H1 (cell line): Measurements from ENCODE around the gene MAPRE2. TPM values are rescaled to one million over a fixed set of nuclear protein-coding genes. Genes with fewer than 3 reads are reported as not detected.

ENCODE experiments used
- CTCF ChIA-PET: fragments of 300-600 bp; sonication (Branson Sonifier 250); formaldehyde crosslinking; loops from one replicate; lab custom pipeline; 2021; ENCODE audit not compliant: partially characterized antibody; lab: Charles Lee
- POLR2A ChIA-PET: fragments of 300-600 bp; sonication (Branson Sonifier 250); formaldehyde crosslinking; loops from one replicate; lab custom pipeline; 2021; ENCODE audit warnings: inconsistent platforms; ENCODE audit not compliant: partially characterized antibody; lab: Charles Lee
- DNase-seq, 2 experiments: peaks; one replicate each; pipeline versions ENCODE4 v3.0.0 to v3.0.0-alpha.2; 2010 to 2022; ENCODE audit warnings: low spot score in 2 of 2, low read depth in 1 of 2, mixed read lengths in 1 of 2
- FAIRE-seq: peaks from 2 replicates; lab custom pipeline; 2011; peaks lifted over from hg19 to GRCh38; lab: Jason Lieb, UNC
- H2AFZ ChIP-seq: 2 replicates; pipeline ENCODE4 v1.8.1; 2012; ENCODE audit warnings: low read length, inconsistent platforms
- H2AK5ac ChIP-seq: 2 replicates; pipeline ENCODE4 v1.6.1; 2013; ENCODE audit warnings: low read depth, low read length
- H2BK120ac ChIP-seq: replicated peaks from 2 replicates; pipeline ENCODE3; 2013; ENCODE audit warnings: low read depth, low read length, inconsistent platforms
- H2BK12ac ChIP-seq: 2 replicates; pipeline ENCODE4 v1.6.1; 2013; ENCODE audit warnings: low read depth, low read length
- H2BK15ac ChIP-seq: 2 replicates; pipeline ENCODE4 v1.6.1; 2013; ENCODE audit warnings: low read length
- H2BK20ac ChIP-seq: 2 replicates; pipeline ENCODE4 v1.6.1; 2013; ENCODE audit warnings: low read length
- H2BK5ac ChIP-seq: 2 replicates; pipeline ENCODE4 v1.6.1; 2013; ENCODE audit warnings: low read depth, low read length
- H3K14ac ChIP-seq: 2 replicates; pipeline ENCODE4 v1.6.1; 2013; ENCODE audit warnings: inconsistent platforms; ENCODE audit not compliant: insufficient read length
- H3K18ac ChIP-seq: 2 replicates; pipeline ENCODE4 v1.6.1; 2013; ENCODE audit warnings: low read length; ENCODE audit errors: extremely low read depth
- H3K23ac ChIP-seq: 2 replicates; pipeline ENCODE4 v1.6.1; 2013; ENCODE audit warnings: inconsistent platforms; ENCODE audit not compliant: insufficient read length
- H3K23me2 ChIP-seq: 2 replicates; pipeline ENCODE4 v1.6.1; 2013; ENCODE audit warnings: low read depth, low read length
- H3K27ac ChIP-seq: 2 replicates; pipeline ENCODE4 v1.6.1; 2011; ENCODE audit warnings: low read depth, low read length, inconsistent platforms
- H3K27me3 ChIP-seq, 4 experiments: replicated peaks in 1 of 4; 1 replicate in 1 of 4; 2 replicates in 3 of 4; pipeline versions ENCODE4 v1.6.1 to v1.8.1; 2011 to 2013; ENCODE audit warnings: low read length in 3 of 4, mild to moderate bottlenecking in 3 of 4, inconsistent platforms in 2 of 4, mixed read lengths in 2 of 4, moderate library complexity in 1 of 4; ENCODE audit not compliant: control insufficient read depth in 3 of 4, insufficient read depth in 3 of 4; ENCODE audit errors: extremely low read depth in 1 of 4
- H3K36me3 ChIP-seq, 4 experiments: 2 replicates each; pipeline versions ENCODE4 v1.6.1 to v1.8.1; 2011 to 2013; ENCODE audit warnings: mild to moderate bottlenecking in 4 of 4, low read length in 3 of 4, moderate library complexity in 2 of 4, control low read depth in 1 of 4, inconsistent platforms in 1 of 4; ENCODE audit not compliant: insufficient read depth in 4 of 4, control insufficient read depth in 2 of 4
- H3K4ac ChIP-seq: replicated peaks from 2 replicates; pipeline ENCODE3; 2013; ENCODE audit warnings: low read length, low read depth, mixed read lengths, inconsistent platforms; ENCODE audit not compliant: insufficient read length
- H3K4me1 ChIP-seq, 4 experiments: replicated peaks in 1 of 4; 1 replicate in 1 of 4; 2 replicates in 3 of 4; pipeline versions ENCODE4 v1.6.1 to v1.8.1; 2011 to 2013; ENCODE audit warnings: low read length in 3 of 4, inconsistent platforms in 2 of 4, mixed read lengths in 1 of 4; ENCODE audit not compliant: insufficient read depth in 4 of 4, control insufficient read depth in 3 of 4
- H3K4me2 ChIP-seq, 2 experiments: 2 replicates each; pipeline versions ENCODE4 v1.6.1 to v1.8.1; 2011 to 2013; ENCODE audit warnings: low read depth in 2 of 2, low read length in 2 of 2, control low read depth in 1 of 2, inconsistent platforms in 1 of 2, mild to moderate bottlenecking in 1 of 2; ENCODE audit not compliant: insufficient read depth in 1 of 2
- H3K4me3 ChIP-seq, 4 experiments: fragments of 200-600, 300-600 bp in 1 of 4; sonication (generic), shearing (Covaris generic), sonication (Bioruptor Twin) in 1 of 4; 2 replicates each; pipeline versions ENCODE4 v1.5.1 to v1.8.1; 2011 to 2016; ENCODE audit warnings: low read length in 4 of 4, low read depth in 3 of 4, control low read depth in 2 of 4, inconsistent platforms in 2 of 4, mild to moderate bottlenecking in 2 of 4, mixed read lengths in 1 of 4, moderate library complexity in 1 of 4; ENCODE audit not compliant: insufficient read depth in 2 of 4; ENCODE audit errors: extremely low read depth in 1 of 4
- H3K56ac ChIP-seq: replicated peaks from 2 replicates; pipeline ENCODE3; 2013; ENCODE audit warnings: low read depth, mild to moderate bottlenecking, mixed read lengths, low read length, inconsistent platforms; ENCODE audit not compliant: insufficient read length
- H3K79me1 ChIP-seq: 2 replicates; pipeline ENCODE4 v1.6.1; 2013; ENCODE audit warnings: low read depth, low read length, control low read depth
- H3K79me2 ChIP-seq, 2 experiments: 2 replicates each; pipeline versions ENCODE4 v1.6.1 to v1.8.1; 2012 to 2013; ENCODE audit warnings: low read length in 2 of 2, mild to moderate bottlenecking in 2 of 2, inconsistent platforms in 1 of 2; ENCODE audit not compliant: insufficient read depth in 2 of 2, control insufficient read depth in 1 of 2
- H3K9ac ChIP-seq, 4 experiments: replicated peaks in 1 of 4; 1 replicate in 1 of 4; 2 replicates in 3 of 4; pipeline versions ENCODE4 v1.6.1 to v1.8.1; 2011 to 2013; ENCODE audit warnings: low read depth in 3 of 4, low read length in 3 of 4, control low read depth in 2 of 4, mild to moderate bottlenecking in 2 of 4, moderate library complexity in 2 of 4, inconsistent platforms in 1 of 4; ENCODE audit errors: extremely low read depth in 1 of 4
- H3K9me3 ChIP-seq, 2 experiments: 2 replicates each; pipeline versions ENCODE4 v1.6.1 to v1.8.1; 2012 to 2013; ENCODE audit warnings: mild to moderate bottlenecking in 2 of 2, moderate library complexity in 2 of 2, control low read depth in 1 of 2, inconsistent platforms in 1 of 2, low read depth in 1 of 2, low read length in 1 of 2, mixed read lengths in 1 of 2; ENCODE audit not compliant: insufficient read depth in 2 of 2
- H4K20me1 ChIP-seq, 2 experiments: replicated peaks in 1 of 2; 2 replicates each; pipeline versions ENCODE3 to v1.8.1; 2011 to 2013; ENCODE audit warnings: inconsistent platforms in 2 of 2, low read length in 2 of 2, mild to moderate bottlenecking in 1 of 2; ENCODE audit not compliant: insufficient read depth in 2 of 2, control insufficient read depth in 1 of 2
- H4K5ac ChIP-seq: 2 replicates; pipeline ENCODE4 v1.6.1; 2013; ENCODE audit warnings: low read length, low read depth, mixed read lengths, inconsistent platforms; ENCODE audit not compliant: insufficient read length
- H4K8ac ChIP-seq: 2 replicates; pipeline ENCODE4 v1.8.0; 2013; ENCODE audit warnings: mild to moderate bottlenecking, moderate library complexity, low read length, inconsistent platforms; ENCODE audit not compliant: insufficient read depth; ENCODE audit errors: extremely low read depth
- H4K91ac ChIP-seq: replicated peaks from 2 replicates; pipeline ENCODE3; 2013; ENCODE audit warnings: low read length, mixed read lengths, inconsistent platforms; ENCODE audit not compliant: insufficient read length
- WGBS, 2 experiments: shearing (Covaris generic) in 1 of 2; methylation state at CpG; one replicate each; pipeline versions ENCODE4 v1.1.6 to v1.1.7; 2013 to 2015; ENCODE audit warnings: low lambda C conversion rate in 2 of 2, mixed read lengths in 2 of 2, inconsistent platforms in 1 of 2, low coverage in 1 of 2, missing lambda C conversion rate in 1 of 2; ENCODE audit not compliant: insufficient replicate concordance in 2 of 2, insufficient coverage in 1 of 2, insufficient read length in 1 of 2; ENCODE audit errors: extremely low coverage in 1 of 2, missing lambda C conversion rate in 1 of 2; 5-methylcytosine and 5-hydroxymethylcytosine counted together
- polyA plus RNA-seq, 7 experiments: library from polyadenylated mRNA; depleted of rRNA in 3 of 7; stranded (reverse) in 5 of 7; unstranded in 2 of 7; fragments of >200 nt in 5 of 7; fragments of 200-250 nt in 2 of 7; gene quantifications; 1 replicate in 5 of 7; 2 replicates in 1 of 7; 4 replicates in 1 of 7; pipeline versions ENCODE4 v1.2.1 to v1.2.3, GENCODE V29; 2011 to 2013; ENCODE audit warnings: missing spikeins in 2 of 7, mixed read lengths in 2 of 7
- total RNA-seq: library from RNA; stranded (reverse); fragmentation: NEBNext Ultra II Directional; extraction: Animal tissue kit (Norgen Biotek cat#: 25700); gene quantifications from 2 replicates; pipeline ENCODE4 v1.2.1, GENCODE V29; 2021

MAPRE2 gene
- total and polyA plus RNA-seq, 2 of the 8 experiments (the other 6 are each of a cell fraction or from before 2014, with no cell fraction given), result 32.6 to 33.1 TPM

- H4K8ac ChIP-seq, result no peak overlapping the region
- H3K79me1 ChIP-seq, result peaks cover 2% of the 10 kb centered on the region; the same call in 1 of the 2 replicates
- no peak overlapping the region for H2BK5ac ChIP-seq
- H4K5ac ChIP-seq, result no peak overlapping the region
- H3K23ac ChIP-seq, result no peak overlapping the region
- H3K27ac ChIP-seq, result no peak overlapping the region
- DNase-seq, result no peak
- H2BK120ac ChIP-seq, result no peak overlapping the region
- WGBS, 2 experiments, result 85% methylated on average over 4 of the region's 4 CpGs; no CpG with 5 or more reads in 1 of the 2 experiments
- 0 out of 8 replicates have a peak, but pooled peaks cover 0 to 2% (median 0%) of the 10 kb centered on the region in 4 experiments for H3K36me3 ChIP-seq
- peaks cover 2% of the 10 kb centered on the region in 2 experiments for H4K20me1 ChIP-seq
- CTCF ChIA-PET, result interaction anchor here (0.9 to 2.1 kb wide), 6 partner anchors 15 to 125 kb away, joined by 3 to 13 read pairs (median 4); no protein-coding TSS in a partner anchor
- no peak overlapping the region for H3K18ac ChIP-seq
- no peak overlapping the region for H2BK12ac ChIP-seq
- no peaks in the 10 kb centered on the region for H3K27me3 ChIP-seq
- no peak for FAIRE-seq
- peaks cover 0 to 9% (median 5%) of the 10 kb centered on the region in 4 experiments; a peak in 4 of 7 replicates for H3K4me1 ChIP-seq
- H3K4me3 ChIP-seq, result no peak overlapping the region
- H3K56ac ChIP-seq, result no peak overlapping the region
- no peak overlapping the region for H2BK15ac ChIP-seq
- POLR2A ChIA-PET, result interaction anchor here (0.6 to 0.7 kb wide), 2 partner anchors 20 to 78 kb away, joined by 3 to 6 read pairs; no protein-coding TSS in a partner anchor
- H4K91ac ChIP-seq, result no peak overlapping the region
- no peak overlapping the region for H3K4ac ChIP-seq
- H3K14ac ChIP-seq, result no peak overlapping the region
- no peak overlapping the region for H2AK5ac ChIP-seq
- H3K79me2 ChIP-seq, result peaks cover 2 to 68% of the 10 kb centered on the region in 2 experiments; a peak in 3 of 4 replicates
- no peak overlapping the region for H3K4me2 ChIP-seq
- H3K9me3 ChIP-seq, result no peaks in the 10 kb centered on the region
- H3K23me2 ChIP-seq, result peaks cover 11% of the 10 kb centered on the region; the same call in 1 of the 2 replicates
- H2BK20ac ChIP-seq, result no peak overlapping the region
- no peak overlapping the region for H3K9ac ChIP-seq
- no peak overlapping the region for H2AFZ ChIP-seq
These were observed 3.9 kb downstream of the MAPRE2 start for GRCh38 chr18:35045121-35045520.
